Dendritic cell treated with granulocyte-macrophage colony-stimulating factor and Interleukin-4, amounts not matched to agents 40 ng/mL and 50 ng/mL, for 4 days (primary cell): ENCODE results near the gene BCAS3.
"Not testable (repeated sequence)": the region's sequence is repeated elsewhere in the genome, so short reads cannot be mapped to it uniquely, and the experiment has no call there.

ENCODE experiments used
- H3K27ac Mint-ChIP-seq: one replicate; pipeline ENCODE4 v1.8.0; 2022; ENCODE audit warnings: mild to moderate bottlenecking, mixed read lengths
- H3K27me3 Mint-ChIP-seq: one replicate; pipeline ENCODE4 v1.8.0; 2022; ENCODE audit warnings: mild to moderate bottlenecking, mixed read lengths
- H3K36me3 Mint-ChIP-seq: one replicate; pipeline ENCODE4 v1.8.0; 2022; ENCODE audit warnings: low read depth, mixed read lengths
- H3K4me1 Mint-ChIP-seq: one replicate; pipeline ENCODE4 v1.8.0; 2022; ENCODE audit warnings: low read depth, mixed read lengths
- H3K4me3 Mint-ChIP-seq: one replicate; pipeline ENCODE4 v1.8.0; 2022; ENCODE audit warnings: mild to moderate bottlenecking, moderate library complexity, mixed read lengths
- H3K9me3 Mint-ChIP-seq: one replicate; pipeline ENCODE4 v1.8.0; 2022; ENCODE audit warnings: mixed read lengths
- intact Hi-C: fragments of 100-400 bp; cut with micrococcal nuclease; formaldehyde crosslinking; loops from one replicate; pipeline ENCODE4 v1.15.0; 2022

BCAS3 gene

GRCh38 chr17:60759756-60760155 lies 82.1 kb downstream of the BCAS3 start:
- H3K27ac Mint-ChIP-seq: no peak overlapping the region

GRCh38 chr17:60761301-60761700 lies 83.7 kb downstream of the BCAS3 start:
- Mint-ChIP-seq H3K36me3 (peaks cover 30% of the 10 kb centered on the region), H3K9me3 (peaks cover 26% of the 10 kb centered on the region)

More at GRCh38 chr17:60759756-60760155, 82.1 kb downstream of the BCAS3 start:
- Mint-ChIP-seq H3K36me3 (peaks cover 24% of the 10 kb centered on the region), H3K4me3 (no peak overlapping the region), H3K27me3 (no peaks in the 10 kb centered on the region), H3K9me3 (peaks cover 26% of the 10 kb centered on the region), H3K4me1 (no peaks in the 10 kb centered on the region)
- intact Hi-C loops: no loop called here

GRCh38 chr17:60766778-60767190 lies 89.1 kb downstream of the BCAS3 start:
- H3K27ac Mint-ChIP-seq: no peak overlapping the region

More at GRCh38 chr17:60761301-60761700, 83.7 kb downstream of the BCAS3 start:
- H3K4me1 Mint-ChIP-seq, H3K27me3 Mint-ChIP-seq, H3K27ac Mint-ChIP-seq, H3K4me3 Mint-ChIP-seq, intact Hi-C loops: not testable (repeated sequence)

GRCh38 chr17:60767744-60768308 lies 90.2 kb downstream of the BCAS3 start:
- peaks cover 13% of the 10 kb centered on the region for H3K9me3 Mint-ChIP-seq

More at GRCh38 chr17:60766778-60767190, 89.1 kb downstream of the BCAS3 start:
- peaks cover 23% of the 10 kb centered on the region for H3K36me3 Mint-ChIP-seq
- intact Hi-C loops: no loop called here
- H3K27me3 Mint-ChIP-seq: no peaks in the 10 kb centered on the region
- no peaks in the 10 kb centered on the region for H3K4me1 Mint-ChIP-seq
- H3K9me3 Mint-ChIP-seq: peaks cover 13% of the 10 kb centered on the region
- no peak overlapping the region for H3K4me3 Mint-ChIP-seq

GRCh38 chr17:60769327-60769726 lies 91.7 kb downstream of the BCAS3 start:
- Mint-ChIP-seq H3K4me1 (no peaks in the 10 kb centered on the region), H3K9me3 (peaks cover 5% of the 10 kb centered on the region), H3K27me3 (no peaks in the 10 kb centered on the region), H3K36me3 (peaks cover 15% of the 10 kb centered on the region), H3K27ac (no peak overlapping the region), H3K4me3 (no peak overlapping the region)
- intact Hi-C loops: no loop called here

More at GRCh38 chr17:60767744-60768308, 90.2 kb downstream of the BCAS3 start:
- no peaks in the 10 kb centered on the region for H3K4me1 Mint-ChIP-seq
- intact Hi-C loops: no loop called here
- peaks cover 21% of the 10 kb centered on the region for H3K36me3 Mint-ChIP-seq
- H3K27me3 Mint-ChIP-seq: no peaks in the 10 kb centered on the region
- no peak overlapping the region for H3K27ac Mint-ChIP-seq
- no peak overlapping the region for H3K4me3 Mint-ChIP-seq

GRCh38 chr17:60770946-60771422 lies 93.3 kb downstream of the BCAS3 start:
- Mint-ChIP-seq H3K4me3 (no peak overlapping the region), H3K36me3 (peaks cover 12% of the 10 kb centered on the region), H3K27me3 (no peaks in the 10 kb centered on the region), H3K27ac (no peak overlapping the region), H3K4me1 (no peaks in the 10 kb centered on the region), H3K9me3 (no peaks in the 10 kb centered on the region)
- intact Hi-C loops: no loop called here

- H3K27ac Mint-ChIP-seq, H3K4me1 Mint-ChIP-seq, H3K9me3 Mint-ChIP-seq, H3K36me3 Mint-ChIP-seq, H3K27me3 Mint-ChIP-seq, H3K4me3 Mint-ChIP-seq, intact Hi-C loops: not testable (repeated sequence)
Observed at GRCh38 chr17:60771621-60772020, 94.0 kb downstream of the BCAS3 start.

GRCh38 chr17:60773552-60773951 lies 95.9 kb downstream of the BCAS3 start:
- no peaks in the 10 kb centered on the region for H3K9me3 Mint-ChIP-seq
- no peak overlapping the region for H3K4me3 Mint-ChIP-seq
- no peaks in the 10 kb centered on the region for H3K4me1 Mint-ChIP-seq
- H3K27me3 Mint-ChIP-seq: no peaks in the 10 kb centered on the region
- intact Hi-C loops: no loop called here
- H3K27ac Mint-ChIP-seq: no peak overlapping the region
- no peaks in the 10 kb centered on the region for H3K36me3 Mint-ChIP-seq

GRCh38 chr17:60781880-60782412 lies 104.3 kb downstream of the BCAS3 start:
- H3K36me3 Mint-ChIP-seq: no peaks in the 10 kb centered on the region
- no peak overlapping the region for H3K4me3 Mint-ChIP-seq
- H3K27me3 Mint-ChIP-seq: no peaks in the 10 kb centered on the region
- H3K4me1 Mint-ChIP-seq: no peaks in the 10 kb centered on the region
- intact Hi-C loops: no loop called here
- no peak overlapping the region for H3K27ac Mint-ChIP-seq
- no peaks in the 10 kb centered on the region for H3K9me3 Mint-ChIP-seq

GRCh38 chr17:60782742-60783141 lies 105.1 kb downstream of the BCAS3 start:
- intact Hi-C loops: no loop called here
- Mint-ChIP-seq H3K36me3 (no peaks in the 10 kb centered on the region), H3K27ac (no peak overlapping the region), H3K4me3 (no peak overlapping the region), H3K9me3 (no peaks in the 10 kb centered on the region), H3K4me1 (peaks cover 4% of the 10 kb centered on the region), H3K27me3 (no peaks in the 10 kb centered on the region)

- Mint-ChIP-seq H3K27ac (no peak overlapping the region), H3K27me3 (no peaks in the 10 kb centered on the region), H3K36me3 (no peaks in the 10 kb centered on the region), H3K9me3 (no peaks in the 10 kb centered on the region), H3K4me1 (peaks cover 4% of the 10 kb centered on the region), H3K4me3 (no peak overlapping the region)
- intact Hi-C loops: no loop called here
Observed at GRCh38 chr17:60790205-60790604, 112.6 kb downstream of the BCAS3 start.

- intact Hi-C loops: no loop called here
- no peak overlapping the region for H3K4me3 Mint-ChIP-seq
- no peaks in the 10 kb centered on the region for H3K27me3 Mint-ChIP-seq
- peaks cover 4% of the 10 kb centered on the region for H3K4me1 Mint-ChIP-seq
- H3K9me3 Mint-ChIP-seq: no peaks in the 10 kb centered on the region
- H3K27ac Mint-ChIP-seq: no peak overlapping the region
- no peaks in the 10 kb centered on the region for H3K36me3 Mint-ChIP-seq
Observed at GRCh38 chr17:60792250-60792898, 114.7 kb downstream of the BCAS3 start.

- Mint-ChIP-seq H3K27ac (no peak overlapping the region), H3K27me3 (no peaks in the 10 kb centered on the region), H3K4me3 (no peak overlapping the region), H3K36me3 (no peaks in the 10 kb centered on the region), H3K9me3 (no peaks in the 10 kb centered on the region), H3K4me1 (no peaks in the 10 kb centered on the region)
- intact Hi-C loops: no loop called here
Observed at GRCh38 chr17:60798576-60798975, 120.9 kb downstream of the BCAS3 start.

GRCh38 chr17:60802377-60802776 lies 124.7 kb downstream of the BCAS3 start:
- Mint-ChIP-seq H3K4me3 (no peak overlapping the region), H3K27me3 (no peaks in the 10 kb centered on the region), H3K36me3 (no peaks in the 10 kb centered on the region), H3K9me3 (no peaks in the 10 kb centered on the region), H3K27ac (no peak overlapping the region), H3K4me1 (no peaks in the 10 kb centered on the region)
- intact Hi-C loops: no loop called here
